Sigmoid colon (tissue), 7 donors: ENCODE results near the gene LRCH1. TPM values are rescaled to one million over a fixed set of nuclear protein-coding genes. Genes with fewer than 3 reads are reported as not detected.
A peak's percentile ranks its signal among the peaks of the same experiment; 100 is the strongest.

Experiments used
- DNase-seq: peaks from one replicate; pipeline ENCODE4 v3.0.0-alpha.2; 2019
- H3K27ac ChIP-seq, 4 donors: fragments of 200-600 bp; sonication (generic); one replicate each; pipeline ENCODE4 v1.5.1; 2016 to 2019; ENCODE audit warnings: mild to moderate bottlenecking in 1 of 4
- H3K27me3 ChIP-seq, 3 donors: fragments of 200-600 bp; sonication (generic); one replicate each; pipeline ENCODE4 v1.5.1; 2019; ENCODE audit warnings: mild to moderate bottlenecking in 1 of 3
- H3K36me3 ChIP-seq, 4 donors: fragments of 200-600 bp; sonication (generic); one replicate each; pipeline ENCODE4 v1.5.1; 2016 to 2019
- H3K4me1 ChIP-seq, 4 donors: fragments of 200-600 bp; sonication (generic); one replicate each; pipeline ENCODE4 v1.5.1; 2017 to 2019
- H3K4me3 ChIP-seq, 4 donors: fragments of 200-600 bp; sonication (generic); one replicate each; pipeline ENCODE4 v1.5.1; 2017 to 2019; ENCODE audit warnings: mild to moderate bottlenecking in 2 of 4, moderate library complexity in 1 of 4
- H3K9me3 ChIP-seq, 4 donors: fragments of 200-600 bp in 3 of 4; sonication (generic) in 3 of 4; one replicate each; pipeline versions ENCODE4 v1.5.1 to v1.6.1; 2013 to 2019
- EP300 ChIP-seq, 4 donors: sonication (generic); formaldehyde crosslinking; IDR thresholded peaks; one replicate each; pipeline ENCODE4 v1.6.1; 2017; ENCODE audit warnings: antibody characterized with exemption in 4 of 4
- POLR2A ChIP-seq, 2 donors: fragments of 450-650 bp; IDR thresholded peaks; one replicate each; pipeline ENCODE4 v1.6.1; 2016; ENCODE audit warnings: antibody characterized with exemption in 2 of 2, mild to moderate bottlenecking in 2 of 2, moderate library complexity in 2 of 2
- POLR2AphosphoS5 ChIP-seq, 4 donors: sonication (generic); formaldehyde crosslinking; IDR thresholded peaks; one replicate each; pipeline ENCODE4 v1.6.1; 2017; ENCODE audit warnings: antibody characterized with exemption in 4 of 4
- WGBS, 2 donors: extraction: QIAGEN DNeasy Blood & Tissue Kit; methylation state at CpG; one replicate each; pipeline ENCODE4 v1.1.7; 2013; 5-methylcytosine and 5-hydroxymethylcytosine counted together
- intact Hi-C: fragments of 100-400 bp; cut with DNase I; formaldehyde crosslinking; loops from one replicate; pipeline ENCODE4 v1.15.1; 2023
- polyA plus RNA-seq, 3 donors: library from polyadenylated mRNA; stranded (reverse); fragments of 200-250 nt; gene quantifications; one replicate each; pipeline ENCODE4 v1.2.3, GENCODE V29; 2013
- total RNA-seq, 4 donors: library from RNA; depleted of rRNA; stranded (reverse); fragments of >200 nt; gene quantifications; one replicate each; pipeline ENCODE4 v1.1.0, GENCODE V29; 2016
- TF ChIP-seq, protein P1 (sequence below), 4 experiments: fragments of 450-650 bp in 3 of 4; fragments of 200-600 bp in 1 of 4; IDR thresholded peaks; one replicate each; pipeline ENCODE4 v1.5.1; 2016 to 2019; ENCODE audit warnings: antibody characterized with exemption in 4 of 4, mild to moderate bottlenecking in 3 of 4, moderate library complexity in 2 of 4
- donor health status: healthy with polysubstance abuse.
- donor health status: Bipolar disorder and iron deficiency.
- donor health status: healthy.

The LRCH1 gene
- total and polyA plus RNA-seq, 7 donors: 4.2 to 54.0 (median 32.4) TPM

DNA sequence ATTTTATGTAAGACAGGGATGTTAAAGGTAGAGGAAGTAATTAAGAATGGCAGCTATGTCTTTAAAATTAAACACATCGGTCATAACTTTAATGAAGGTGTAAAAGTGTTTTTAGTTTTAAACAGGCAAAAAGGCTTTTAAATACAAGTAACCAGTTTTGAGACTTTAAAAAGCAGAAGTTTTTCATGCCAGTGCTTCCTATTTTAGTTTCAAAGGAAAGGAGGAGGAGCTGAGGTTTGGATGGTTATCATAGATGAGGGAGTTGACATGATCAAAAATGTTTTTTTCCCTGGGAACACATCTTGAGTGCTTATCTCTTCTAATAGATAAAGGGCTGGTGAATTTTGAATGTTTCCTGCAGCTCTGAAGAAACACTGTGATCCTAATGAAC, 42.9 kb downstream of the LRCH1 start:
- Histone ChIP-seq H3K4me1 (peaks cover 0 to 65% (median 61%) of the 10 kb centered on the region in 4 donors), H3K27ac (peak overlapping the region; percentile 66 to 82 (median 74)), H3K9me3 (no peaks in the 10 kb centered on the region), H3K36me3 (no peaks in the 10 kb centered on the region), H3K27me3 (no peaks in the 10 kb centered on the region), H3K4me3 (no peak overlapping the region)
- no peak for DNase-seq
- 59 to 72% methylated on average over 1 of the region's 1 CpG for WGBS, 2 donors
- intact Hi-C loops: no loop called here
- TF ChIP-seq POLR2AphosphoS5 (IDR thresholded peaks at IDR 0.05) (no peak), POLR2A (IDR thresholded peaks at IDR 0.05) (no peak), EP300 (IDR thresholded peaks at IDR 0.05) (no peak)
- TF ChIP-seq, protein P1, sequence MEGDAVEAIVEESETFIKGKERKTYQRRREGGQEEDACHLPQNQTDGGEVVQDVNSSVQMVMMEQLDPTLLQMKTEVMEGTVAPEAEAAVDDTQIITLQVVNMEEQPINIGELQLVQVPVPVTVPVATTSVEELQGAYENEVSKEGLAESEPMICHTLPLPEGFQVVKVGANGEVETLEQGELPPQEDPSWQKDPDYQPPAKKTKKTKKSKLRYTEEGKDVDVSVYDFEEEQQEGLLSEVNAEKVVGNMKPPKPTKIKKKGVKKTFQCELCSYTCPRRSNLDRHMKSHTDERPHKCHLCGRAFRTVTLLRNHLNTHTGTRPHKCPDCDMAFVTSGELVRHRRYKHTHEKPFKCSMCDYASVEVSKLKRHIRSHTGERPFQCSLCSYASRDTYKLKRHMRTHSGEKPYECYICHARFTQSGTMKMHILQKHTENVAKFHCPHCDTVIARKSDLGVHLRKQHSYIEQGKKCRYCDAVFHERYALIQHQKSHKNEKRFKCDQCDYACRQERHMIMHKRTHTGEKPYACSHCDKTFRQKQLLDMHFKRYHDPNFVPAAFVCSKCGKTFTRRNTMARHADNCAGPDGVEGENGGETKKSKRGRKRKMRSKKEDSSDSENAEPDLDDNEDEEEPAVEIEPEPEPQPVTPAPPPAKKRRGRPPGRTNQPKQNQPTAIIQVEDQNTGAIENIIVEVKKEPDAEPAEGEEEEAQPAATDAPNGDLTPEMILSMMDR (IDR thresholded peaks at IDR 0.05): no peak

DNA sequence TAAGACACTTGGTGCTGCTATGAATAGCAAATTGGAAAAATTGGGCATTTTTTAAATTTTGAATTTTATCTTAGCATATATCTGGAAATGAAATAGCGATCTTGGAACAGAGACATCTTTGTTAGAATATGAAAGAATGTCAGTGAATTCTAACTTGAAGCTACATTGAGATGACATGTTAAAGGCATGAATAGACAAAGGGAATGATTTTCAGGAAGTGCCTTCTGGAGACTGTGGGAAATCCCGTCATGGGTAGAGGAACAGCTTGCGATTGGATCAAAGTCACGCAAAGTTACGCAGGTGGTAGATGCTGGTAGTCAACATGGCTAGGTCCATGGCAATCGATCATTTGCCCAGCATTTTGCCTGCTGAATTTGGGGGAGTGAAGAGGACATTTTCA, 43.5 kb downstream of the LRCH1 start:
- no peaks in the 10 kb centered on the region for H3K36me3 ChIP-seq
- no peak for DNase-seq
- H3K9me3 ChIP-seq: no peaks in the 10 kb centered on the region
- H3K4me1 ChIP-seq: peaks cover 0 to 70% (median 65%) of the 10 kb centered on the region in 4 donors
- no peak for TF ChIP-seq POLR2A (IDR thresholded peaks at IDR 0.05)
- TF ChIP-seq, protein P1 (IDR thresholded peaks at IDR 0.05): no peak
- TF ChIP-seq POLR2AphosphoS5 (IDR thresholded peaks at IDR 0.05): no peak
- no peak for TF ChIP-seq EP300 (IDR thresholded peaks at IDR 0.05)
- intact Hi-C loops: no loop called here
- WGBS, 2 donors: 90% methylated on average over 6 of the region's 6 CpGs
- peak overlapping the region; percentile 66 to 82 (median 74) for H3K27ac ChIP-seq
- H3K4me3 ChIP-seq: no peak overlapping the region
- no peaks in the 10 kb centered on the region for H3K27me3 ChIP-seq

DNA sequence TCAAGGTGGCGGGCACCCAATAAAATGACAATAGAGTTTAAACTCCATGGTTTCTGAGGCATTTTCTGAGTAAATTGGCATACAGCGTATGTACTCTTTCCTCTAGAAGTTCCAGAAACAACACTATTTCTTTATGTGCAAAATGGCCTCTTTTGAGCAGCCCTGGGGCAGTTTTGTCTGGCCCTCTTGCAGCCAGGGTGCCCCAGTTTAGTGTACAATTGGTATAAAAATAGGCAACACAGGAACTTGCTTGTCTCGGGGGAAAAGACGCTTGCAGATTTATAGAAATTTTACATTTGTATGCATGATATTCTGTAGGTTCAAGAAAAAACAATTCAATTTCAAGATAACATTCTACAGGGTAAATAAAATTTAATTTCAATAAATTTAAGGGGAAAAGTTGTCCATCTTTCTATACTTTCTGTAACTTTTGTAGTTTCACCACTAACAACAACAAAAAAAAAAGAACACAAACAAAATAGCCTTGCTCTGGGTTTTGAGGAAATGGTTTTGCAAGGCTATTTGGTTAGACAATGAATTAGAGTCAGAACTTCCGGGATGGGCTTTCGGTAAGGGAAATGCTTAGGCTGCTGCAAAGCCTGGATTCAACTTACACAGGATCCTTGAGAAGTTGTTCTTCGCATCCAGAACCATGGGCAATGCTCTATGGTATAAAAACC, 45.3 kb downstream of the LRCH1 start:
- H3K27me3 ChIP-seq: no peaks in the 10 kb centered on the region
- peak overlapping the region; percentile 10 to 82 (median 74) for H3K27ac ChIP-seq
- H3K36me3 ChIP-seq: no peaks in the 10 kb centered on the region
- H3K4me1 ChIP-seq: peaks cover 0 to 88% (median 77%) of the 10 kb centered on the region in 4 donors
- DNase-seq: no peak
- H3K4me3 ChIP-seq: no peak overlapping the region
- 65 to 81% methylated on average over 7 of the region's 7 CpGs for WGBS, 2 donors
- intact Hi-C loops: no loop called here
- TF ChIP-seq POLR2A (IDR thresholded peaks at IDR 0.05): no peak
- TF ChIP-seq, protein P1 (IDR thresholded peaks at IDR 0.05): no peak
- no peak for TF ChIP-seq POLR2AphosphoS5 (IDR thresholded peaks at IDR 0.05)
- no peak for TF ChIP-seq EP300 (IDR thresholded peaks at IDR 0.05)
- no peaks in the 10 kb centered on the region for H3K9me3 ChIP-seq

DNA sequence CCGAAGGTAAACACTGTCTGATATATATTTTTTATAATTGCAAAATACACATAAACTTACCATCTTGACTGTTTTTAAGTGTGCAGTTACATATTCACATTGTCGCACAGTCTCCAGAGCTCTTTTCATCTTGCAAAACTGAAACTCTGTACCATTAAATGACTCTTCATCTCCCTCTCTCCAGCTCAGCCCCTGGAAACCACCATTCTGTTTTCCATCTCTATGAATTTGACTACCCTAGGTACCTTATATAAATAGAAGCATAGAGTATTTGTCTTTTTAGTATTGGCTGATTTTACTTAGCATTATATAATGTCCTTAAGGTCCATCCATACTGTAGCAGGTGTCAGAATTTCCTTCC, 45.8 kb downstream of the LRCH1 start:
- H3K9me3 ChIP-seq: no peaks in the 10 kb centered on the region
- intact Hi-C loops: no loop called here
- WGBS, 2 donors: 69 to 93% methylated on average over 2 of the region's 2 CpGs
- TF ChIP-seq POLR2A (IDR thresholded peaks at IDR 0.05) (no peak), POLR2AphosphoS5 (IDR thresholded peaks at IDR 0.05) (no peak), EP300 (IDR thresholded peaks at IDR 0.05) (no peak)
- TF ChIP-seq, protein P1 (IDR thresholded peaks at IDR 0.05): no peak
- H3K4me3 ChIP-seq: no peak overlapping the region
- no peaks in the 10 kb centered on the region for H3K27me3 ChIP-seq
- H3K36me3 ChIP-seq: no peaks in the 10 kb centered on the region
- H3K4me1 ChIP-seq: peaks cover 0 to 88% (median 76%) of the 10 kb centered on the region in 4 donors
- peak overlapping the region in 2 of 4 donors; percentile 12 to 82 for H3K27ac ChIP-seq
- DNase-seq: no peak

DNA sequence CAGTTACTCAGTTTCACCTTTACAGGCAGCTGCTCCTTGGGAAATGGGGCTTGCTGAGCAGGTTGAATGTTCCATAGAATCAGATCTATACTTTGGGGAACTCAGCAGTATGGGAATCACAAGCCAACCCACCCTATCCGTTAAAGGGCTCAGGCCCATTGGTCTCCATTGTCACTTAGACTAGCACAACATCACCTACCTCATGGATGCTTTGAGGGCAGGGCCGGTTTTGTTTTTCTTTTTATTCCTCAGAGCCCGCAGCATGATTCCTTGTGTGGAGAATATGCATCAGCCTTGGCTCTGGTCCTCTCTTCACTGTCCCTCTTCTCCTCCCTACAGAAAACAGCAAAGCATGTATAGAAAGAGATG, 48.0 kb downstream of the LRCH1 start:
- H3K27ac ChIP-seq: peak overlapping the region in 2 of 4 donors; percentile 24 to 45
- H3K4me3 ChIP-seq: no peak overlapping the region
- peaks cover 0 to 88% (median 75%) of the 10 kb centered on the region in 4 donors for H3K4me1 ChIP-seq
- H3K9me3 ChIP-seq: no peaks in the 10 kb centered on the region
- intact Hi-C loops: no loop called here
- WGBS, 2 donors: 90 to 97% methylated on average over 3 of the region's 3 CpGs
- TF ChIP-seq, protein P1 (IDR thresholded peaks at IDR 0.05): no peak
- TF ChIP-seq EP300 (IDR thresholded peaks at IDR 0.05) (no peak), POLR2AphosphoS5 (IDR thresholded peaks at IDR 0.05) (no peak), POLR2A (IDR thresholded peaks at IDR 0.05) (no peak)
- no peaks in the 10 kb centered on the region for H3K27me3 ChIP-seq
- no peak for DNase-seq
- H3K36me3 ChIP-seq: no peaks in the 10 kb centered on the region
